Measurements from ENCODE around the gene PARD3B.
A peak's percentile ranks its signal among the peaks of the same experiment; 100 is the strongest.

Gene PARD3B

GRCh38 chr2:205574001-205574400, 1028.7 kb downstream of the PARD3B start:
- no peak for FAIRE-seq
- no peak for DNase-seq (ENCODE audit: low spot score)

- DNase-seq (ENCODE audit: low spot score) (no peak), FAIRE-seq (no peak)
Measured at GRCh38 chr2:205579335-205579734, 1034.1 kb downstream of the PARD3B start.

- no peak for FAIRE-seq
Measured at GRCh38 chr2:205580212-205580987, 1035.1 kb downstream of the PARD3B start.

GRCh38 chr2:205582366-205582765, 1037.1 kb downstream of the PARD3B start:
- no peak for FAIRE-seq
- DNase-seq (ENCODE audit: low spot score): no peak

More at GRCh38 chr2:205580212-205580987, 1035.1 kb downstream of the PARD3B start:
- no peak for DNase-seq (ENCODE audit: low spot score)

GRCh38 chr2:205585449-205586383, 1040.4 kb downstream of the PARD3B start:
- FAIRE-seq (no peak), DNase-seq (ENCODE audit: low spot score) (no peak)

GRCh38 chr2:205586626-205587025, 1041.4 kb downstream of the PARD3B start:
- FAIRE-seq (no peak), DNase-seq (ENCODE audit: low spot score) (no peak)

GRCh38 chr2:205589479-205589878, 1044.2 kb downstream of the PARD3B start:
- FAIRE-seq (no peak), DNase-seq (ENCODE audit: low spot score) (no peak)

GRCh38 chr2:205590759-205591158, 1045.5 kb downstream of the PARD3B start:
- DNase-seq (ENCODE audit: low spot score): peak; percentile 31

GRCh38 chr2:205593891-205594290, 1048.6 kb downstream of the PARD3B start:
- FAIRE-seq: no peak
- DNase-seq (ENCODE audit: low spot score): no peak

More at GRCh38 chr2:205590759-205591158, 1045.5 kb downstream of the PARD3B start:
- no peak for FAIRE-seq

GRCh38 chr2:205596581-205596980, 1051.3 kb downstream of the PARD3B start:
- DNase-seq (ENCODE audit: low spot score) (no peak), FAIRE-seq (no peak)

- DNase-seq (ENCODE audit: low spot score) (no peak), FAIRE-seq (no peak)
Measured at GRCh38 chr2:205605638-205606304, 1060.5 kb downstream of the PARD3B start.

GRCh38 chr2:205607146-205607545, 1061.9 kb downstream of the PARD3B start:
- FAIRE-seq (no peak), DNase-seq (ENCODE audit: low spot score) (no peak)

- no peak for FAIRE-seq
Measured at GRCh38 chr2:205609113-205609512, 1063.8 kb downstream of the PARD3B start.

GRCh38 chr2:205610437-205610836, 1065.2 kb downstream of the PARD3B start:
- FAIRE-seq (no peak), DNase-seq (ENCODE audit: low spot score) (no peak)

More at GRCh38 chr2:205609113-205609512, 1063.8 kb downstream of the PARD3B start:
- no peak for DNase-seq (ENCODE audit: low spot score)

- no peak for FAIRE-seq
Measured at GRCh38 chr2:205612636-205613035, 1067.4 kb downstream of the PARD3B start.

GRCh38 chr2:205613970-205614559, 1068.8 kb downstream of the PARD3B start:
- no peak for FAIRE-seq

More at GRCh38 chr2:205612636-205613035, 1067.4 kb downstream of the PARD3B start:
- DNase-seq (ENCODE audit: low spot score): no peak

GRCh38 chr2:205614965-205615364, 1069.7 kb downstream of the PARD3B start:
- no peak for FAIRE-seq
- DNase-seq (ENCODE audit: low spot score): no peak

More at GRCh38 chr2:205613970-205614559, 1068.8 kb downstream of the PARD3B start:
- DNase-seq (ENCODE audit: low spot score): no peak

GRCh38 chr2:205617905-205618304, 1072.6 kb downstream of the PARD3B start:
- no peak for DNase-seq (ENCODE audit: low spot score)
- no peak for FAIRE-seq

GRCh38 chr2:205619600-205619999, 1074.3 kb downstream of the PARD3B start:
- no peak for DNase-seq (ENCODE audit: low spot score)
- FAIRE-seq: no peak

GRCh38 chr2:205627085-205627484, 1081.8 kb downstream of the PARD3B start:
- no peak for FAIRE-seq

GRCh38 chr2:205628422-205628821, 1083.1 kb downstream of the PARD3B start:
- FAIRE-seq: no peak
- DNase-seq (ENCODE audit: low spot score): no peak

More at GRCh38 chr2:205627085-205627484, 1081.8 kb downstream of the PARD3B start:
- DNase-seq (ENCODE audit: low spot score): no peak

Data from RCC 7860 (cell line).